ENCODE data around the gene SMC2.

The SMC2 gene

GRCh38 chr9:104107799-104108198, 13.7 kb downstream of the SMC2 start:
- no peak for FAIRE-seq

GRCh38 chr9:104108315-104108714, 14.2 kb downstream of the SMC2 start:
- FAIRE-seq: no peak

GRCh38 chr9:104110509-104110908, 16.4 kb downstream of the SMC2 start:
- FAIRE-seq: no peak

- FAIRE-seq: no peak
Measured at GRCh38 chr9:104118916-104119315, 24.8 kb downstream of the SMC2 start.

GRCh38 chr9:104121022-104121421, 26.9 kb downstream of the SMC2 start:
- FAIRE-seq: no peak

GRCh38 chr9:104138243-104138868, 44.2 kb downstream of the SMC2 start:
- FAIRE-seq: no peak

GRCh38 chr9:104142799-104143549, 48.9 kb downstream of the SMC2 start:
- no peak for FAIRE-seq

- FAIRE-seq: no peak
Measured at GRCh38 chr9:104143550-104143910, 49.4 kb downstream of the SMC2 start.

- no peak for FAIRE-seq
Measured at GRCh38 chr9:104144336-104144735, 50.2 kb downstream of the SMC2 start.

GRCh38 chr9:104173067-104173466, 79.0 kb downstream of the SMC2 start:
- FAIRE-seq: no peak

GRCh38 chr9:104177003-104177611, 83.0 kb downstream of the SMC2 start:
- no peak for FAIRE-seq

- FAIRE-seq: no peak
Measured at GRCh38 chr9:104177676-104178075, 83.6 kb downstream of the SMC2 start.

Measured in colon (tissue), 2 donors.